ENCODE measurements around the gene RNF145.
"Not testable (repeated sequence)": the region's sequence is repeated elsewhere in the genome, so short reads cannot be mapped to it uniquely, and the experiment has no call there.

Gene RNF145

GRCh38 chr5:159157552-159157951 lies 51.8 kb downstream of the RNF145 start:
- no peak for DNase-seq (ENCODE audit: low spot score)

- peak; percentile 84 for DNase-seq (ENCODE audit: low spot score)
Observed at GRCh38 chr5:159156426-159157238, 52.7 kb downstream of the RNF145 start.

- no peak for DNase-seq (ENCODE audit: low spot score)
Observed at GRCh38 chr5:159155960-159156359, 53.4 kb downstream of the RNF145 start.

GRCh38 chr5:159152876-159153275 lies 56.5 kb downstream of the RNF145 start:
- DNase-seq (ENCODE audit: low spot score): no peak

GRCh38 chr5:159149085-159149484 lies 60.3 kb downstream of the RNF145 start:
- DNase-seq (ENCODE audit: low spot score): no peak

GRCh38 chr5:159147976-159148375 lies 61.4 kb downstream of the RNF145 start:
- no peak for DNase-seq (ENCODE audit: low spot score)

- DNase-seq (ENCODE audit: low spot score): no peak
Observed at GRCh38 chr5:159146839-159147238, 62.5 kb downstream of the RNF145 start.

GRCh38 chr5:159145160-159145559 lies 64.2 kb downstream of the RNF145 start:
- DNase-seq (ENCODE audit: low spot score): not testable (repeated sequence)

GRCh38 chr5:159139802-159140201 lies 69.6 kb downstream of the RNF145 start:
- DNase-seq (ENCODE audit: low spot score): no peak

GRCh38 chr5:159135896-159136531 lies 73.3 kb downstream of the RNF145 start:
- no peak for DNase-seq (ENCODE audit: low spot score)

- peak; percentile 59 for DNase-seq (ENCODE audit: low spot score)
Observed at GRCh38 chr5:159133041-159133741, 76.2 kb downstream of the RNF145 start.

GRCh38 chr5:159132429-159133040 lies 76.8 kb downstream of the RNF145 start:
- no peak for DNase-seq (ENCODE audit: low spot score)

GRCh38 chr5:159131951-159132350 lies 77.4 kb downstream of the RNF145 start:
- DNase-seq (ENCODE audit: low spot score): no peak

- DNase-seq (ENCODE audit: low spot score): no peak
Observed at GRCh38 chr5:159130871-159131270, 78.5 kb downstream of the RNF145 start.

- no peak for DNase-seq (ENCODE audit: low spot score)
Observed at GRCh38 chr5:159128070-159128541, 81.2 kb downstream of the RNF145 start.

GRCh38 chr5:159123700-159124099 lies 85.7 kb downstream of the RNF145 start:
- DNase-seq (ENCODE audit: low spot score): no peak

- DNase-seq (ENCODE audit: low spot score): no peak
Observed at GRCh38 chr5:159123189-159123588, 86.2 kb downstream of the RNF145 start.

- no peak for DNase-seq (ENCODE audit: low spot score)
Observed at GRCh38 chr5:159121061-159121460, 88.3 kb downstream of the RNF145 start.

- DNase-seq (ENCODE audit: low spot score): no peak
Observed at GRCh38 chr5:159120446-159120845, 88.9 kb downstream of the RNF145 start.

- not testable (repeated sequence) for DNase-seq (ENCODE audit: low spot score)
Observed at GRCh38 chr5:159119842-159120241, 89.5 kb downstream of the RNF145 start.

GRCh38 chr5:159118958-159119659 lies 90.2 kb downstream of the RNF145 start:
- not testable (repeated sequence) for DNase-seq (ENCODE audit: low spot score)

- no peak for DNase-seq (ENCODE audit: low spot score)
Observed at GRCh38 chr5:159113405-159113804, 95.9 kb downstream of the RNF145 start.
